NT2/D1 (cell line): ENCODE data around the gene CSGALNACT2.

Source experiments
- YY1 ChIP-seq: IDR thresholded peaks from 2 replicates; pipeline ENCODE4 v1.6.1; 2011; ENCODE audit not compliant: insufficient read length, insufficient read depth
- ZNF274 ChIP-seq: IDR thresholded peaks from 2 replicates; pipeline ENCODE4 v1.6.1; 2011; ENCODE audit warnings: mild to moderate bottlenecking, low read depth, low read length

- TF ChIP-seq ZNF274 (no peak), YY1 (no peak)
These were observed 10.8 kb upstream of the CSGALNACT2 start for GRCh38 chr10:43127442-43127841.
